GM08714 (cell line): ENCODE results near the gene MICALL1.

Experiments
- H3K4me3 ChIP-seq: fragments of 200-500 bp; sonication (Bioruptor generic); 2 replicates; pipeline ENCODE4 v1.5.1; 2014; ENCODE audit warnings: mild to moderate bottlenecking, low read length, inconsistent platforms
- ZNF274 ChIP-seq: IDR thresholded peaks from 2 replicates; pipeline ENCODE4 v1.6.1; 2012; ENCODE audit warnings: mild to moderate bottlenecking, low read depth, low read length

Gene MICALL1

DNA sequence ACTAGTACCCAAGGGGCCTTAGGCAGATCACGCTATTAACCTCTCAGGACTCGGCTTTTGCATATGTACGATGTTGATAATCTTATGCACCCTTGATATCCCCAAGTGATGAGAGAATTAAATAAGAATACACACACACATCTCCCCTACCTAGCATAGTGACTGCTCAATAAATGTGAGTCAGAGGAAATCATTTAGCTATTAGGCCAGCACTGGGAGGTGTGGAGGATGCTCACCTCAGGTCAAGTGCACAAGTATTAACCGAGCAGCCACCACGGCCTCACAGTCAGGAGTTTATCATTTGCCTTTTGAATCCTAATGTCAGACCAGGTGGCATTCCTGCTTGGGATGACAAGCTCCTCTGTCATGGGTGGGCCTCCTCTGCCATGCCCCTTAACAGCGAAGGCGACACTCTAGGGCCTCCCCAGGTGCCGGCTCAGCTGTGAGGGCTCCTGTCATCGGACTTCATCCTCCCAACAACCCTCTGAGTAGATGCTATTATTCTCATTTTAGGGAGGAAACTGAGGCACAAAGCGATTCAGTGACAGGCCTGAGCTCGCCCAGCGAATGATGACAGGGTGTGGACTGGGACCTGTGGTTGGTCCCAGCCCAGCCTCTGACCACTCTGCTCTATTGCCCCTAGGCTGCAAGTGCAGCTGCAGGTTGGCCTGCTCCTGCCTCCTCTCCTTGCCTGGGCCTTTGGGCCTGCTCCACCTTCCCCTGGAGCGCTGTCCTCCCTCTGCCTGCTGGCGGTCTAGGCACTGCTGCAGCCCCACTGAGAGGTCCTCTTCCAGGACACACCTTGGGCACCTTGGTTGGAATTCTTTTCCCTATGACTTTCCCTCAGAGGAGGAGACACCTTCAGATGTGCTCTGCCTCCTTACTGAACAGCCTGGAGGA is 83.3 kb downstream of the MICALL1 start:
- no peak for TF ChIP-seq ZNF274
- H3K4me3 ChIP-seq: no peak overlapping the region

DNA sequence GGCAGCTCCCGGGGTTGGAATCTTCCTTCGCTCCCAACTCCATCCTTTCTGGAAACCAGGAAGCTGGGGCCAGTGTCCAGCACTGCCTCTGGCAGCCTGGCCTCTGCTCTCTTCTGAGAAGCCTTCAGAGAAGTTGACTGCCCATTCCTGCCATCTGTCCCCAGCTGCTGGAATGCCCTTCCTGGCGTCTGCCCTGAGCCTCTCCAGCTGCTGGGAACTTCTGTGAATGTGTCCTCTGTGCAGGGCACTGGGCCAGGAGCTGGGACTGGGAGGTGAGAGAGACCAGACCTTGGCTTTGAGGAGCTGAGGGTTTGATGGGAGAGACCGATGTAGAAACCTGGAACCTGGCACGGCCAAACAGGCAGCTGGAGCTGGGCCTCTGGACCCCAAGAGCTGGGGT is 84.2 kb downstream of the MICALL1 start:
- no peak for TF ChIP-seq ZNF274
- no peak overlapping the region for H3K4me3 ChIP-seq

DNA sequence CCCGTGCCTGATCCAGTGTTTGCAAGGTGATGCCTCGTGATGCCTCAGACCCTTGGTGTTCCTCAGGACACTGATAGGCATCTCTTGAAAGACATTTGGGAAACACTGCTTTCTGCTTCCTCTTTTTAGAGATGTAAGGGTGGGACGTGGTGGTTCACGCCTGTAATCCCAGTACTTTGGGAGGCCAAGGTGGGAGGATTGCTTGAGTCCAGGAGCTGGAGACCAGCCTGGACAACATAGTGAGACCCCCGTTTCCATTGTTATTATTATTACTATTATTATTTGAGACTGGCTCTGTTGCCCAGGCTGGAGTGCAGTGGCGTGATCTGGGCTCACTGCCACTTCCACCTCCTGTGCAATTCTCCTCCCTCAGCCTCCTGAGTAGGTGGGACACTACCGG is 84.8 kb downstream of the MICALL1 start:
- no peak overlapping the region for H3K4me3 ChIP-seq
- TF ChIP-seq ZNF274: no peak

DNA sequence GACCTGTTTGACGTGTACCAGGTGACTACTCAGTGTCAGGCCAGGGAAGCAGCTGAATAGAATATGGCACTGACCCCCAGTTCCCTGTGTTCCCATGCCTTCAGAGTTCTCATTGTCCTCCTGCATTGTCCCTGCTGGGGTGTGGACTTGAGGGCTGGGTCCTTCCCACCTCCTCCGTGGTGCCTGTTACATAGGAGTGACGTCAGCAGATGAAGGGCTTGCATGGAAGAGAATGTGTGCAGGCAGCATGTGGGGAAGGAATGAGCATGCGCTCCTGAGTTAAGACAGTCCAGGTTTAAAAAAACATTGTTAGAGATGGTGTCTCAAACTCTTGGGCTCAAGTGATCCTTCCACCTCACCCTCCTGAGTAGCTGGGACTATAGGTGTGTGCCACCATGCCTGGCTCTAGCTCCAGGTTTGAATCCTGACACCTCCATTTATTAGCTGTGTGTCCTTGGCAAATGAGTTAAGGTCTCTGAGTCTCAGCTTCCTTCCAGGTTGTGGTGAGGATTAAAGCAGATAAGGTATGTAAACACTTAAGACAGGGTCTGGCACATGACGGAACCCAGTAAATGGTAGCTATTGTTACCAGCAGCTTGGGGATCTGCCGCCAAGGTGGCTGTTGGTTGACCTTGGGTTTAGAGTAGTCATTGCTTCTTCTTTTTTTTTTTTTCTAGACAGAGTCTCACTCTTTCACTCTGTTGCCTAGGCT is 85.8 kb downstream of the MICALL1 start:
- no peak for TF ChIP-seq ZNF274
- H3K4me3 ChIP-seq: no peak overlapping the region
